Esophagus muscularis mucosa (tissue), 3 donors: ENCODE data around the gene PCED1B.

Experiments
- CTCF ChIP-seq, 3 experiments: fragments of 200-600 bp in 2 of 3; fragments of 450-650 bp in 1 of 3; sonication (generic) in 2 of 3; IDR thresholded peaks; one replicate each; pipeline ENCODE4 v1.5.1; 2017 to 2019; ENCODE audit warnings: antibody characterized with exemption in 3 of 3, mild to moderate bottlenecking in 2 of 3, moderate library complexity in 1 of 3
- POLR2AphosphoS5 ChIP-seq, 2 donors: sonication (generic); formaldehyde crosslinking; IDR thresholded peaks; one replicate each; pipeline ENCODE4 v1.6.1; 2017; ENCODE audit warnings: antibody characterized with exemption in 2 of 2

GRCh38 chr12:47077206-47078085 lies 2.0 kb upstream of the PCED1B start:
- TF ChIP-seq CTCF (IDR thresholded peaks at IDR 0.05) (no peak), POLR2AphosphoS5 (IDR thresholded peaks at IDR 0.05) (no peak)
